Karpas-422 (cell line): ENCODE data around the gene BICC1. TPM values are rescaled to one million over a fixed set of nuclear protein-coding genes. Genes with fewer than 3 reads are reported as not detected.

Experiments
- DNase-seq: peaks from one replicate; pipeline ENCODE4 v3.0.0-alpha.2; 2015
- H2AFZ ChIP-seq: fragments of 200-600 bp; sonication (generic); 2 replicates; pipeline ENCODE4 v1.6.1; 2014; ENCODE audit warnings: antibody characterized with exemption, low read length, mixed read lengths
- H3K27ac ChIP-seq: fragments of 200-600 bp; sonication (generic); 2 replicates; pipeline ENCODE4 v1.5.1; 2014; ENCODE audit warnings: mild to moderate bottlenecking, low read length, moderate library complexity
- H3K27me3 ChIP-seq: fragments of 200-600 bp; sonication (generic); 2 replicates; pipeline ENCODE4 v1.6.1; 2014; ENCODE audit warnings: low read length, mixed read lengths
- H3K36me3 ChIP-seq: fragments of 200-600 bp; sonication (generic); 2 replicates; pipeline ENCODE4 v1.6.1; 2014; ENCODE audit warnings: low read length, mixed read lengths; ENCODE audit not compliant: insufficient read depth
- H3K4me1 ChIP-seq: fragments of 200-600 bp; sonication (generic); 2 replicates; pipeline ENCODE4 v1.6.1; 2014; ENCODE audit warnings: mild to moderate bottlenecking, low read length, mixed read lengths
- H3K4me2 ChIP-seq: fragments of 200-600 bp; sonication (generic); 2 replicates; pipeline ENCODE4 v1.6.1; 2014; ENCODE audit warnings: low read length, low read depth, mild to moderate bottlenecking; ENCODE audit not compliant: poor library complexity, severe bottlenecking
- H3K4me3 ChIP-seq: fragments of 200-600 bp; sonication (generic); 2 replicates; pipeline ENCODE4 v1.5.1; 2014; ENCODE audit warnings: mild to moderate bottlenecking, antibody characterized with exemption, low read length, mixed read lengths
- H3K79me2 ChIP-seq: fragments of 200-600 bp; sonication (generic); 2 replicates; pipeline ENCODE4 v1.6.1; 2014; ENCODE audit warnings: mild to moderate bottlenecking, low read length, mixed read lengths
- H3K9ac ChIP-seq: fragments of 200-600 bp; sonication (generic); 2 replicates; pipeline ENCODE4 v1.6.0; 2014; ENCODE audit warnings: low read length
- H3K9me2 ChIP-seq: fragments of 200-600 bp; sonication (generic), shearing (Covaris generic); replicated peaks from 2 replicates; pipeline ENCODE4 v1.6.0; 2014; ENCODE audit warnings: mild to moderate bottlenecking, low read length, moderate library complexity; ENCODE audit not compliant: insufficient read depth
- H3K9me3 ChIP-seq: fragments of 300-700, 200-600 bp; sonication (generic); 2 replicates; pipeline ENCODE4 v1.6.1; 2014; ENCODE audit warnings: low read length, mixed read lengths
- H4K20me1 ChIP-seq: fragments of 200-600 bp; sonication (generic); 2 replicates; pipeline ENCODE4 v1.6.1; 2014; ENCODE audit warnings: mild to moderate bottlenecking, antibody characterized with exemption, low read length, low read depth; ENCODE audit not compliant: insufficient read depth
- total RNA-seq: library from RNA; depleted of rRNA; stranded (reverse); fragments of >200 nt; shearing (Covaris generic); gene quantifications from 2 replicates; pipeline ENCODE4 v1.2.3, GENCODE V29; 2014; ENCODE audit warnings: low replicate concordance

BICC1 gene
- total RNA-seq, 1 experiment from 2014 or later: not detected

GRCh38 chr10:58632216-58632615 is 119.5 kb downstream of the BICC1 start:
- Histone ChIP-seq H2AFZ (no peak overlapping the region), H3K27ac (no peak overlapping the region), H3K9me3 (no peaks in the 10 kb centered on the region), H3K4me1 (no peaks in the 10 kb centered on the region), H3K79me2 (no peaks in the 10 kb centered on the region), H3K9ac (no peak overlapping the region), H4K20me1 (no peaks in the 10 kb centered on the region), H3K9me2 (no peaks in the 10 kb centered on the region), H3K27me3 (no peaks in the 10 kb centered on the region), H3K36me3 (no peaks in the 10 kb centered on the region), H3K4me3 (no peak overlapping the region), H3K4me2 (no peak overlapping the region)
- DNase-seq: no peak

GRCh38 chr10:58637352-58637751 is 124.7 kb downstream of the BICC1 start:
- Histone ChIP-seq H3K79me2 (no peaks in the 10 kb centered on the region), H3K9me3 (no peaks in the 10 kb centered on the region), H3K27ac (no peak overlapping the region), H3K9ac (no peak overlapping the region), H3K4me1 (no peaks in the 10 kb centered on the region), H2AFZ (no peak overlapping the region), H3K9me2 (no peaks in the 10 kb centered on the region), H3K4me2 (no peak overlapping the region), H4K20me1 (no peaks in the 10 kb centered on the region), H3K27me3 (no peaks in the 10 kb centered on the region), H3K36me3 (no peaks in the 10 kb centered on the region), H3K4me3 (no peak overlapping the region)
- no peak for DNase-seq

GRCh38 chr10:58638388-58638787 is 125.7 kb downstream of the BICC1 start:
- Histone ChIP-seq H3K9ac (no peak overlapping the region), H3K4me1 (no peaks in the 10 kb centered on the region), H4K20me1 (no peaks in the 10 kb centered on the region), H3K27ac (no peak overlapping the region), H3K4me2 (no peak overlapping the region), H3K27me3 (no peaks in the 10 kb centered on the region), H3K9me3 (no peaks in the 10 kb centered on the region), H3K4me3 (no peak overlapping the region), H2AFZ (no peak overlapping the region), H3K79me2 (no peaks in the 10 kb centered on the region), H3K36me3 (no peaks in the 10 kb centered on the region), H3K9me2 (no peaks in the 10 kb centered on the region)
- no peak for DNase-seq

- H4K20me1 ChIP-seq: no peaks in the 10 kb centered on the region
- H3K4me2 ChIP-seq: no peak overlapping the region
- DNase-seq: no peak
- H3K27me3 ChIP-seq: no peaks in the 10 kb centered on the region
- H3K4me3 ChIP-seq: no peak overlapping the region
- no peaks in the 10 kb centered on the region for H3K4me1 ChIP-seq
- no peak overlapping the region for H3K9ac ChIP-seq
- no peaks in the 10 kb centered on the region for H3K36me3 ChIP-seq
- no peaks in the 10 kb centered on the region for H3K79me2 ChIP-seq
- no peaks in the 10 kb centered on the region for H3K9me2 ChIP-seq
- H2AFZ ChIP-seq: no peak overlapping the region
- no peak overlapping the region for H3K27ac ChIP-seq
- no peaks in the 10 kb centered on the region for H3K9me3 ChIP-seq
These were observed 128.4 kb downstream of the BICC1 start for GRCh38 chr10:58641095-58641531.

DNA sequence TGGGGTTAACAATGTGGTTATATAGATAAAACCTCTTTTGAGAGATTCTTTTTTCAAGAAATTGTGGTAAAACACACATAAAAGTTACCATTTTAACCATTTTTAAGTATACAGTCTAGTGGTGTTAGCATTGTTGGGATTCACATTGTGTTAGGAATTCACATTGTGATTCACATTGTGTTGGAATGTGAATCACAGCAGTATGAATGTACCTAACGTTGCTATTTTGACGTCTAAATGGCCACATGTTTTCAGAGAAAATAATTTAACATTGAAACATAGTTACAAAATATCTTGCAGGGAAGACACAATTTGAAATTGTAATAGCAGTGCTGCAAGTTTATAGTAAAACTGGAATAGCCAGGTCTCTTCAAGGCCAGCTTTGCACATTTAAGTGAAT is 129.0 kb downstream of the BICC1 start:
- Histone ChIP-seq H3K36me3 (no peaks in the 10 kb centered on the region), H3K4me3 (no peak overlapping the region), H2AFZ (no peak overlapping the region), H3K4me2 (no peak overlapping the region), H3K4me1 (no peaks in the 10 kb centered on the region), H4K20me1 (no peaks in the 10 kb centered on the region), H3K79me2 (no peaks in the 10 kb centered on the region), H3K9me3 (no peaks in the 10 kb centered on the region), H3K27ac (no peak overlapping the region), H3K27me3 (no peaks in the 10 kb centered on the region), H3K9me2 (no peaks in the 10 kb centered on the region), H3K9ac (no peak overlapping the region)
- DNase-seq: no peak

GRCh38 chr10:58642283-58642682 is 129.6 kb downstream of the BICC1 start:
- Histone ChIP-seq H3K9ac (no peak overlapping the region), H3K9me3 (no peaks in the 10 kb centered on the region), H3K36me3 (no peaks in the 10 kb centered on the region), H2AFZ (no peak overlapping the region), H3K27ac (no peak overlapping the region), H4K20me1 (no peaks in the 10 kb centered on the region), H3K4me3 (no peak overlapping the region), H3K9me2 (no peaks in the 10 kb centered on the region), H3K79me2 (no peaks in the 10 kb centered on the region), H3K27me3 (no peaks in the 10 kb centered on the region), H3K4me1 (no peaks in the 10 kb centered on the region), H3K4me2 (no peak overlapping the region)
- no peak for DNase-seq

DNA sequence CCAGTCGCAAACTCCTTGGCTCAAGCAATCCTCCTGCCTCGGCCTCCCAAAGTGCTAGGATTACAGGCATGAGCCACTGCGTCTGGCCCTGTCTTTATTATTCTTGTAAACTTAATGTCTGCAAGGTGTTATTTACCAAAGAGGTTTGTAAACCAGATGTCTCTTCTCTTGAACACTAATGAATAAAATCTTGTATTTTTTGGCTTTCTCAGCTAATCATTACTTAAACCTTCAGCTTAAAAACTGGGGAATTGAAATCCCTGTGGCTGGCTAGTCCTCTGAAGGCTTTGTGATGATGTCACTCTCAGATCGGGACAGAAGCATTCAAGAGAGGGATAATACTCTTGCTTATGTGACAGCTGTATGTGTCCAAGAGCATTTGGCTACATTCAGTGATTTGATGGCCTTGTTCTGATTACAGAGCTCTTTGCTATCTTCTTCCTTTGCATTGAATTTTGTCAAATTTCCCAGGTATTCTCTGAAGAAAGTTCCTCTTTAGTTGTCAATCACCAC is 130.3 kb downstream of the BICC1 start:
- H2AFZ ChIP-seq: no peak overlapping the region
- H3K36me3 ChIP-seq: no peaks in the 10 kb centered on the region
- no peak for DNase-seq
- no peak overlapping the region for H3K27ac ChIP-seq
- no peaks in the 10 kb centered on the region for H3K9me2 ChIP-seq
- no peaks in the 10 kb centered on the region for H3K27me3 ChIP-seq
- no peaks in the 10 kb centered on the region for H3K4me1 ChIP-seq
- no peak overlapping the region for H3K4me3 ChIP-seq
- no peak overlapping the region for H3K4me2 ChIP-seq
- H4K20me1 ChIP-seq: no peaks in the 10 kb centered on the region
- H3K79me2 ChIP-seq: no peaks in the 10 kb centered on the region
- H3K9me3 ChIP-seq: no peaks in the 10 kb centered on the region
- H3K9ac ChIP-seq: no peak overlapping the region

- no peaks in the 10 kb centered on the region for H3K36me3 ChIP-seq
- no peak overlapping the region for H3K27ac ChIP-seq
- H3K4me3 ChIP-seq: no peak overlapping the region
- no peak overlapping the region for H2AFZ ChIP-seq
- H3K4me2 ChIP-seq: no peak overlapping the region
- no peaks in the 10 kb centered on the region for H3K27me3 ChIP-seq
- H3K4me1 ChIP-seq: no peaks in the 10 kb centered on the region
- H4K20me1 ChIP-seq: no peaks in the 10 kb centered on the region
- DNase-seq: no peak
- H3K9ac ChIP-seq: no peak overlapping the region
- H3K9me2 ChIP-seq: no peaks in the 10 kb centered on the region
- no peaks in the 10 kb centered on the region for H3K9me3 ChIP-seq
- no peaks in the 10 kb centered on the region for H3K79me2 ChIP-seq
These were observed 131.6 kb downstream of the BICC1 start for GRCh38 chr10:58644311-58644710.
